ENCODE data around the gene GSTCD.

Gene GSTCD

GRCh38 chr4:105831189-105831588 lies 122.6 kb downstream of the GSTCD start:
- TF ChIP-seq CTCF (conservative IDR thresholded peaks at IDR 0.05; ENCODE audit: low read length) (no peak), EZH2phosphoT487 (IDR thresholded peaks at IDR 0.05; ENCODE audit: borderline replicate concordance) (no peak)
- Histone ChIP-seq H3K9me3 (ENCODE audit: insufficient read depth, low read depth, low read length) (no peaks in the 10 kb centered on the region), H3K27me3 (ENCODE audit: insufficient read depth, low read length, poor library complexity, severe bottlenecking) (no peaks in the 10 kb centered on the region), H3K4me2 (ENCODE audit: low read depth, low read length, poor library complexity, severe bottlenecking) (no peak overlapping the region), H4K20me1 (ENCODE audit: insufficient read depth, low read length, poor library complexity, severe bottlenecking) (no peaks in the 10 kb centered on the region), H3K9me2 (replicated peaks; ENCODE audit: low read depth, low read length) (no peaks in the 10 kb centered on the region), H3K9ac (ENCODE audit: low read depth, low read length, poor library complexity, severe bottlenecking) (no peak overlapping the region), H3K4me3 (ENCODE audit: low read length, poor library complexity, severe bottlenecking) (no peak overlapping the region), H3K4me1 (ENCODE audit: insufficient read depth, low read length, poor library complexity, severe bottlenecking) (no peaks in the 10 kb centered on the region), H3K36me3 (ENCODE audit: insufficient read depth, low read length) (no peaks in the 10 kb centered on the region), H3K79me2 (ENCODE audit: insufficient read depth, low read length) (no peaks in the 10 kb centered on the region), H3F3A (ENCODE audit: low read depth) (no peaks in the 10 kb centered on the region), H2AFZ (ENCODE audit: low read length) (no peak overlapping the region)

- no peak overlapping the region for H2AFZ ChIP-seq (ENCODE audit: low read length)
- no peaks in the 10 kb centered on the region for H4K20me1 ChIP-seq (ENCODE audit: insufficient read depth, low read length, poor library complexity, severe bottlenecking)
- H3K27me3 ChIP-seq (ENCODE audit: insufficient read depth, low read length, poor library complexity, severe bottlenecking): no peaks in the 10 kb centered on the region
- no peaks in the 10 kb centered on the region for H3K9me3 ChIP-seq (ENCODE audit: insufficient read depth, low read depth, low read length)
- no peaks in the 10 kb centered on the region for H3F3A ChIP-seq (ENCODE audit: low read depth)
- H3K36me3 ChIP-seq (ENCODE audit: insufficient read depth, low read length): no peaks in the 10 kb centered on the region
- TF ChIP-seq CTCF (conservative IDR thresholded peaks at IDR 0.05; ENCODE audit: low read length): no peak
- no peak for TF ChIP-seq EZH2phosphoT487 (IDR thresholded peaks at IDR 0.05; ENCODE audit: borderline replicate concordance)
- no peaks in the 10 kb centered on the region for H3K79me2 ChIP-seq (ENCODE audit: insufficient read depth, low read length)
- no peaks in the 10 kb centered on the region for H3K4me1 ChIP-seq (ENCODE audit: insufficient read depth, low read length, poor library complexity, severe bottlenecking)
- H3K9ac ChIP-seq (ENCODE audit: low read depth, low read length, poor library complexity, severe bottlenecking): no peak overlapping the region
- no peaks in the 10 kb centered on the region for H3K9me2 ChIP-seq (replicated peaks; ENCODE audit: low read depth, low read length)
- H3K4me3 ChIP-seq (ENCODE audit: low read length, poor library complexity, severe bottlenecking): no peak overlapping the region
- no peak overlapping the region for H3K4me2 ChIP-seq (ENCODE audit: low read depth, low read length, poor library complexity, severe bottlenecking)
These were observed 126.6 kb downstream of the GSTCD start for GRCh38 chr4:105835177-105835576.

- no peaks in the 10 kb centered on the region for H3K9me2 ChIP-seq (replicated peaks; ENCODE audit: low read depth, low read length)
- H2AFZ ChIP-seq (ENCODE audit: low read length): no peak overlapping the region
- H3K9me3 ChIP-seq (ENCODE audit: insufficient read depth, low read depth, low read length): no peaks in the 10 kb centered on the region
- H3K4me3 ChIP-seq (ENCODE audit: low read length, poor library complexity, severe bottlenecking): no peak overlapping the region
- H3K27me3 ChIP-seq (ENCODE audit: insufficient read depth, low read length, poor library complexity, severe bottlenecking): no peaks in the 10 kb centered on the region
- H3K36me3 ChIP-seq (ENCODE audit: insufficient read depth, low read length): no peaks in the 10 kb centered on the region
- no peaks in the 10 kb centered on the region for H3K79me2 ChIP-seq (ENCODE audit: insufficient read depth, low read length)
- no peaks in the 10 kb centered on the region for H3F3A ChIP-seq (ENCODE audit: low read depth)
- TF ChIP-seq CTCF (conservative IDR thresholded peaks at IDR 0.05; ENCODE audit: low read length) (no peak), EZH2phosphoT487 (IDR thresholded peaks at IDR 0.05; ENCODE audit: borderline replicate concordance) (no peak)
- H3K4me2 ChIP-seq (ENCODE audit: low read depth, low read length, poor library complexity, severe bottlenecking): no peak overlapping the region
- H3K4me1 ChIP-seq (ENCODE audit: insufficient read depth, low read length, poor library complexity, severe bottlenecking): no peaks in the 10 kb centered on the region
- H3K9ac ChIP-seq (ENCODE audit: low read depth, low read length, poor library complexity, severe bottlenecking): no peak overlapping the region
- H4K20me1 ChIP-seq (ENCODE audit: insufficient read depth, low read length, poor library complexity, severe bottlenecking): no peaks in the 10 kb centered on the region
These were observed 128.0 kb downstream of the GSTCD start for GRCh38 chr4:105836537-105836936.

Measured in Loucy (cell line).